Mesothelial cell of epicardium (in vitro differentiated cells): ENCODE results near the gene COL4A2. TPM values are rescaled to one million over a fixed set of nuclear protein-coding genes. Genes with fewer than 3 reads are reported as not detected.

Experiments used
- DNase-seq, 2 experiments: peaks; one replicate each; pipeline ENCODE4 v3.0.0; 2021; ENCODE audit warnings: low spot score in 2 of 2; ENCODE audit not compliant: unreplicated experiment in 2 of 2
- H3K27ac Mint-ChIP-seq: 2 replicates; pipeline ENCODE4 v1.8.0; 2021; ENCODE audit warnings: mixed read lengths
- H3K27me3 Mint-ChIP-seq: 2 replicates; pipeline ENCODE4 v1.8.0; 2021; ENCODE audit warnings: low read depth, mixed read lengths
- H3K36me3 Mint-ChIP-seq: 2 replicates; pipeline ENCODE4 v1.8.0; 2021; ENCODE audit warnings: mixed read lengths
- H3K4me1 Mint-ChIP-seq: 2 replicates; pipeline ENCODE4 v1.8.0; 2021; ENCODE audit warnings: mixed read lengths
- H3K4me3 Mint-ChIP-seq: 2 replicates; pipeline ENCODE4 v1.8.0; 2021; ENCODE audit warnings: mild to moderate bottlenecking, moderate library complexity, mixed read lengths
- H3K9me3 Mint-ChIP-seq: 2 replicates; pipeline ENCODE4 v1.8.0; 2021; ENCODE audit warnings: mixed read lengths
- total RNA-seq: library from RNA; stranded (reverse); gene quantifications from 3 replicates; pipeline ENCODE4 v1.2.1, GENCODE V29; 2021
- TF ChIP-seq, protein P1 (sequence below): fragments of 200-600 bp; sonication (generic); IDR thresholded peaks from one replicate; pipeline ENCODE4 v1.5.0; 2021; ENCODE audit warnings: antibody characterized with exemption; ENCODE audit not compliant: unreplicated experiment

COL4A2 gene
- total RNA-seq: 432 to 469 TPM (median 449 TPM) in 3 replicates

DNA sequence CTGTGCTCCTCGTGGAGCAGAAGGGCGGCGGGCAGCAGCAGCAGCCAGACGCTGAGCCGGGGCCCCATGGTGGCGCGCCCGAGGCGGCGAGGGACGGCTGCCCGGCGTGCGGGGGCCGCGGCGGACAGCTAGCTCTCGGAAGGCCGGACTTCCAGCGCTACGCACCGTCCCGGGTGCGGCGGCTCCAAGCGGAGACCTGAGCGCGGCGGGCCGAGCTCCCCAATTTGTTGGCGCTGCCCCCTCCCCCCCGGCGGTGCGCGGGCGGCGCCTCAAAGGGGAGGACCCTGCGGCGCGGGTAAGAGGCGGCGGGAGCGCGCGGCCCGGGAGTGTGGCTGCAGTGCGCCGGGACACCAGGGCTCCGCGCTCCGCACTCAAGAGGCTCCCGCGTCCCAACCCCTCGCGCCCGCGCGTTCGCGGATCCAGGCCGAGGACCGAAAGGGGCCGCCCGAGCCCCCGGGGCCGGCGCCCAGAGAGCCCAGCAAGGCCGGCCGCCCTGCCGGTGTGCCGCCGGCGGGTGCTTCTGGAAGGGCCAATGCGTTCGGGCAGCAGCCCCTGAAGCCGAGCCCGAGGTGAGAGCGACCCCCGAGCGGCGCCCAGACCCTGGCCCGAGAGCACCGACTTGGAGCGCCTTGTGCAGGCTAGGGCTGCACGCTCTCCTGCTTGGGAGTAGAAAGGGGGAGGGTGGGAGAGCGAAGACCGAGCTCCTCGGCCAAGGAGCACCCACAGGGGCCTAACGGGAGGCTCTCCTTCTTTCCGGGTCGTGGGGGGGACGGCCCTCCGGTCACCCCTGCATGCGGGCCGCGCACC is at the start of gene COL4A2, which contains the start of gene COL4A1:
Gene COL4A2, plus strand, starts transcription at position 325 of the 807 bp plus-strand sequence. CDS start 620 bp downstream, outside the sequence.
Gene COL4A1, minus strand, starts transcription at position 198 of the 807 bp plus-strand sequence. Its CDS starts 130 bp downstream, at position 68.
- peak; percentile 63 to 84 for DNase-seq
- Mint-ChIP-seq H3K27me3 (no peaks in the 10 kb centered on the region), H3K36me3 (peaks cover 5% of the 10 kb centered on the region), H3K4me3 (peak within 1 kb of the TSS; percentile 91), H3K9me3 (no peaks in the 10 kb centered on the region), H3K27ac (peak within 1 kb of the TSS; percentile 95), H3K4me1 (peaks cover 54% of the 10 kb centered on the region)
- TF ChIP-seq, protein P1, sequence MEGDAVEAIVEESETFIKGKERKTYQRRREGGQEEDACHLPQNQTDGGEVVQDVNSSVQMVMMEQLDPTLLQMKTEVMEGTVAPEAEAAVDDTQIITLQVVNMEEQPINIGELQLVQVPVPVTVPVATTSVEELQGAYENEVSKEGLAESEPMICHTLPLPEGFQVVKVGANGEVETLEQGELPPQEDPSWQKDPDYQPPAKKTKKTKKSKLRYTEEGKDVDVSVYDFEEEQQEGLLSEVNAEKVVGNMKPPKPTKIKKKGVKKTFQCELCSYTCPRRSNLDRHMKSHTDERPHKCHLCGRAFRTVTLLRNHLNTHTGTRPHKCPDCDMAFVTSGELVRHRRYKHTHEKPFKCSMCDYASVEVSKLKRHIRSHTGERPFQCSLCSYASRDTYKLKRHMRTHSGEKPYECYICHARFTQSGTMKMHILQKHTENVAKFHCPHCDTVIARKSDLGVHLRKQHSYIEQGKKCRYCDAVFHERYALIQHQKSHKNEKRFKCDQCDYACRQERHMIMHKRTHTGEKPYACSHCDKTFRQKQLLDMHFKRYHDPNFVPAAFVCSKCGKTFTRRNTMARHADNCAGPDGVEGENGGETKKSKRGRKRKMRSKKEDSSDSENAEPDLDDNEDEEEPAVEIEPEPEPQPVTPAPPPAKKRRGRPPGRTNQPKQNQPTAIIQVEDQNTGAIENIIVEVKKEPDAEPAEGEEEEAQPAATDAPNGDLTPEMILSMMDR: no peak

DNA sequence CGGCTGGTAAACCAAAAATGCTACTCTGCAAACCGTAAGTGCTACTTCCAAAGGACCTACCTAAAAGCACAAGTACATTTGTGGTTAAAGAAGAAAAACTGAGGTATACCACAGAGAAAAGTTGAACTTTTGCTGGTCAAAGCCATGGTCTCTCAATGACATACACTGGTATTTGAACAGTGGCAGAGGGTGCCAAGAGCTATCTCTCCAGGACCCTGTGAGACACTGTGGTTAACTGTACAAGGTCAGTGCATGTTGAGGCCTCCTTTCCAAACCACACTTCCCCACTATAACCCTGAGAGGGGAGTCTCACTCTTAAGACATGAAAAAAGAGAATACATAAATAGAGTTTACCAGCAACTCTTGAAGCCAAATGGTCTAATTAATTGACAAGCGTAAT is 49.7 kb upstream of the COL4A2 start:
- DNase-seq: no peak
- TF ChIP-seq, protein P1: no peak
- H3K27ac Mint-ChIP-seq: no peak overlapping the region
- no peaks in the 10 kb centered on the region for H3K9me3 Mint-ChIP-seq
- H3K27me3 Mint-ChIP-seq: no peaks in the 10 kb centered on the region
- H3K4me1 Mint-ChIP-seq: peaks cover 21% of the 10 kb centered on the region
- no peaks in the 10 kb centered on the region for H3K36me3 Mint-ChIP-seq
- H3K4me3 Mint-ChIP-seq: no peak overlapping the region

DNA sequence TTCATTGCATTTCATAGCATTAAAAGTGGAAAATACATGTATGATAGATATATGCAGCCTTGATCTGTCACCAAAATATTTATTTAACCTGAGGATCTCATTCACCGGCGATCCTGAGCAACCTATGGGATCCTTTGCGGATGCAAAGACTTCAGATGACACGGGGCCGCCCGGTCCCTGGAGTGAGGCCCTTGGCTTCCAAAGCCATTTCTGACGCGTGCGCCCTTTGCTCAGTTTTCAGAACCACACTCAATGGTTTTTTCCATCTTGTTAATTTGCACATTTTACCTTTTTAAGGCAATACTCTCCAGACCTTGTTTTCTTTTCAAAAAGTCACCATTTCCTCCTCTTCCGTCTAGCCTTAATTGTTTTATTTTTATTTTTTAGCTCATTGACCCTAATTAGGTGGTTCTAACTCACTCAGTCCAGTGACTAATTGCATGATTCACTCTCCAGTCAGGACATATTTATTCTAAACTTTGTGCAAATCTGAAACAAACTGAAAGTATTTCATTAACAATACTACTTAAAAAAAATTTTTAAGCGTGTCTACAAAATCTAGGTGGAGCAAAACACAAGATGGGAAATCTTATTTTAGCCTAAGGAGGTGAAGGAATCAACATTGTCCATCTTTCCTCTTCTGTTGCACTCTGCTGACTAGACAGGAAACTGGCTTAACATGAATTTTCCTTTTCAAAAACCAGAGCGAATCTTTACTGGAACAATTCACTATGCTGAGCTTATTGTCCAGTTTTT is 48.0 kb upstream of the COL4A2 start:
- DNase-seq: no peak
- H3K27me3 Mint-ChIP-seq: no peaks in the 10 kb centered on the region
- peaks cover 33% of the 10 kb centered on the region for H3K4me1 Mint-ChIP-seq
- no peaks in the 10 kb centered on the region for H3K36me3 Mint-ChIP-seq
- no peak overlapping the region for H3K4me3 Mint-ChIP-seq
- no peaks in the 10 kb centered on the region for H3K9me3 Mint-ChIP-seq
- TF ChIP-seq, protein P1: no peak
- H3K27ac Mint-ChIP-seq: no peak overlapping the region

DNA sequence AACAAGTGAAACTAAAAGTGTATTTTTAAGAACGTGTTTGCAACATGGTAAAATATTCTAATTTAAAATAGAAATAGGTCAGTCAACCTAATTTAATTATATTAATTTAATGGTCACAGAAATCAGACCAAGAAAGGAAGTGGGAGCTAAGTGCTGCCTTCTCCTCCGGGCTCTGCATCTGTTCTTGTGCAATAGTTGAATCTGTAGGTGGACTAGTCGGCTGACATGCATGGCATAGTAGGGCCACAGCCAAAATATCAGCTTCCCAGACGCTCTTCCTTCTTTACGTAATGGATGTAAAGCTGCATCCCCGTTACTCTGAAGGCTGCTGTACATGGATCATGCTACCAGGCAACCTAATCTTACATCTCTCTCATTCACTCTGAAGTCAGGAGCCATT is 47.4 kb upstream of the COL4A2 start:
- TF ChIP-seq, protein P1: no peak
- no peaks in the 10 kb centered on the region for H3K9me3 Mint-ChIP-seq
- H3K4me1 Mint-ChIP-seq: peaks cover 35% of the 10 kb centered on the region
- no peak overlapping the region for H3K4me3 Mint-ChIP-seq
- H3K36me3 Mint-ChIP-seq: no peaks in the 10 kb centered on the region
- no peak for DNase-seq
- H3K27ac Mint-ChIP-seq: no peak overlapping the region
- H3K27me3 Mint-ChIP-seq: no peaks in the 10 kb centered on the region

DNA sequence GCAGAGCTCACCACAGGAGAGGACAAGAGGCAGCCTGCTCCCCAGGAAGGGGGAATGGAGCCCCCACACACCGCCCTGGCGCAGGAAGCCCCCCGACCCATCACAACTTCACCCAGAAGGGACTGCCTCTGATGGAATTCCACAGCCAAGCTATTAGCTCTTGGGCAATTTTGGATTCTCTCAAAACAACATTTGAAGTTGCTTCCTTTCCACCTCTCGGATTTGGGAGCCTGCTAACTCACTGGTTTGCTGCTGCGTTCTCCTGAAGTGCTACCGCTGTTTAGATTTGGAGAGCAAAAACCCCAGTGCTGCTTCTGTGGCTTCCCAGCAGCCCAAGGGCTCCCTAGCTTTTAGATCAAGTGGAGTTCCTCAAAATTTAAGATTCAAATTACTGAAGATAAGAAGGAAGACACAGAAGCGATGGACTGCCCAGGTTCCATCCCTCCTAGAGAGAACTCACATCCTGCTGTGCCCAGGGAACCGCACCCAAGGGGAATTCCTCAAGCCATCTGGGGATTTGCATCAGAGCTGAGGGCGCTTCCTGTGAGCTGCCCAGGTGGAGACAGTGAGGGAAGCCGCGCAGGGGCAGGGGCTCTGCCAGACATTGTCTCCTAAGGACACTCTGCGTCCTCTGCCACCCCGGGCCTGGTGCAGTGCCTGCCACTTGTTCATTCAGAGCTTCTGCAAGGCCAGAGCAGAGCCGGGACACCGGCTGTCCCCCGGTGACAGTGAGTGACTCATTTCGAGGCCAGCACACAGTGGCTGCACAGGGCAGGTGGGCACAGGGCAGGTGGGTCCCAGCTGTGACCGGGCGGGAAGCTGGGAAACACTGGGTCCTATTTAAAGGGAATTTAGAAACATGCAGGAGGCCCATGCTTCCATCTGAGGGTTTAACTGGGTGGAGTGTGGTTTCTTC is 45.7 kb upstream of the COL4A2 start:
- peaks cover 37% of the 10 kb centered on the region for H3K4me1 Mint-ChIP-seq
- H3K27me3 Mint-ChIP-seq: no peaks in the 10 kb centered on the region
- DNase-seq: no peak
- no peak overlapping the region for H3K4me3 Mint-ChIP-seq
- H3K27ac Mint-ChIP-seq: peak overlapping the region; percentile 58
- no peaks in the 10 kb centered on the region for H3K9me3 Mint-ChIP-seq
- TF ChIP-seq, protein P1: no peak
- H3K36me3 Mint-ChIP-seq: no peaks in the 10 kb centered on the region
